Forelimb muscle (tissue), 1 donor: ENCODE results near the gene FLCN. TPM values are rescaled to one million over a fixed set of nuclear protein-coding genes. Genes with fewer than 3 reads are reported as not detected.

ENCODE experiments used
- DNase-seq: peaks from one replicate; pipeline ENCODE4 v3.0.0-alpha.2; 2013; ENCODE audit warnings: low read depth
- polyA plus RNA-seq: library from polyadenylated mRNA; unstranded; fragments of 120-200 nt; gene quantifications from one replicate; pipeline ENCODE4 v1.2.1, GENCODE V29; 2013; ENCODE audit not compliant: insufficient read length

The FLCN gene
- polyA plus RNA-seq, 1 donor, result 25.4 TPM

DNA sequence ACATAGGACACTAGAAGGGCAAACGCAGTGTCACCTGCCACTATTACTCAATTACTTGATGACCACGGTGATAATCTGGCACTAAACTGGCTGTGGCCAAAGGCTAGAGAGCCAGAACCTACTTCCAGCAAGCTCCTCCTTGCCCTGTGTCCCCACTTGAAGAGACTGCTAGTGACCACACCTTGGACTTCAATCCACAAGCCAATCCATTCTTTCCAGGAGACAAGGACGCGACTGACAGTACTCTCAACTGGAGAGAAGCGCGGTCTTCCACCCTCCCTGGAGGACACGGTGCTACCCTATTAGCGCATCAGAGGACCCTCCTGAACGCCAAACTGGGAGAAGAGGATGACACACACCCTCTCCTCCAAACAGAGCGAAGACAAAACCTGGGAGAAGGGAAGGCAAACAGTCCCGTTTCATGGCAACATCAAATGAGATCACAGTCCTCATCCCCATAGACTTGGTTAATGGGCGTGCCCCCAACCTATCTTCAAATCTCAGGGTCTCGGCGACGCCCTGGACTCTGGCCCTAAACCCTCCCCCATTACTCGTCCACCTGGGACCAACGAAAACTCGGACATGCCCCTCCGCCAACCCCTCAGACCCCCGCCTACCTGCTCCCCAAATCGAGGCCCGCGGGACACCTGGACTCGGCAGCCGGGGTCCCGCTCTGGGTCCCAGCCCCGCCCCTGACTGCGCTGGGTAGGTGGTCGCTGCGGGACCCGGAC lies 508 bp downstream of the FLCN start:
- DNase-seq, result no peak

- DNase-seq, result no peak
Measured at GRCh38 chr17:17235212-17236174, 1.5 kb downstream of the FLCN start.

DNA sequence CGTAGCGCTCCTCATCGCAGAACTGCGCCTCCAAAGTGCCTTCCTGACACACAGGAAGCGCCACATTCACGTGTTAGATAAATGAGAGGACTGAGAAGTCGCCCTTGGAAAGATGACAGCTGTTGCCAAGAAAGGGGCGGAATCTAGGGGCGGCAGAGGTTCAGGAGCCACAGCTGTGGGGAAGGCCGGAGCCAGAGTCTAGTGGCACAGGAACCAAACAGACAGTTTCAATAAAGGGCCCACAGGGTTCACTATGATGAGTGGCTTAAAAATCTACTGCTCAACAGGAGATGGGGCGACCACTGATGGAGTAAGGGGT lies 4.7 kb downstream of the FLCN start:
- DNase-seq, result no peak

GRCh38 chr17:17231621-17232302 lies 5.2 kb downstream of the FLCN start:
- DNase-seq, result no peak

- DNase-seq, result no peak
Measured at GRCh38 chr17:17229416-17230384, 7.3 kb downstream of the FLCN start.

- no peak for DNase-seq
Measured at GRCh38 chr17:17228521-17229279, 8.3 kb downstream of the FLCN start.

DNA sequence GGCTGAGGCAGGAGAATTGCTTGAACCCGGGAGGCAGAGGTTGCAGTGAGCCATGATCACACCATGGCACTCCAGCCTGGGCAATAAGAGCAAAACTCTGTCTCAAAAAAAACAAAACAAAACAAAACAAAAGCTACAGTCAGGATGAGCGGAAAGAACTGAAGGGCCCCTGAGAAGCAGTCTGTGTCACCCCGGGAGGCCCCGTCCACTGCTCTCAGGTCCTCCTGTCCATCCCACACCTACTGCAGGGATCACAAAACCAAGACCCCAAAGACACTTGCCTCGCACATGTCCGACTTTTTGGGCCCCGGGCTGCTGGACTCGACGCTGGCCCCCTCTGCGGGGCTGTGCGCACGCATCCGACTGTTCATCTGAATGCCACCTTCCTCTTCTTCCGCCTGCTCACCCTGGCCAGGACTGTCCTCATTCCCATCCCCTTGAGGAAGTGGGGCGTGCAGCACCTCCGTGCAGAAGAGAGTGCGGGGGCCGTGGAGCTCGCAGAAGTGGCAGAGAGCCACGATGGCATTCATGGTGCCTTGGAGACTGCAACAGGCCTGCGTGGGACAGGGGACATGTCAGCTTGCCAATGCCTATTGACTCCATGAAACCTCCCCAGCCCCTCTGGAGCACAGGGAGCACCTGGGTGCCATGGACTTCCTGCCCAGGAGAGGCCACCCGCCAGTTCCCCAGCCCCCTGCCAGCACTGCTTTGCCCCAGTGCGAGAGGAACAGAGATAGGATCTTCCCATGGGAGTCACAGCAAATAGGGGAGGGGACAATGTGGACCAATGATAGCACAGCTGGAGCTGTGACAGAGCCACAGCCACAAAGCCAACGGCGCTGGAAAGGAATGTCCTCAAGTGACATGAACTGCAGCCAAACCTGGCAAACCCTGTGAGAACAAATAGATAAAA lies 9.1 kb downstream of the FLCN start:
- no peak for DNase-seq

DNA sequence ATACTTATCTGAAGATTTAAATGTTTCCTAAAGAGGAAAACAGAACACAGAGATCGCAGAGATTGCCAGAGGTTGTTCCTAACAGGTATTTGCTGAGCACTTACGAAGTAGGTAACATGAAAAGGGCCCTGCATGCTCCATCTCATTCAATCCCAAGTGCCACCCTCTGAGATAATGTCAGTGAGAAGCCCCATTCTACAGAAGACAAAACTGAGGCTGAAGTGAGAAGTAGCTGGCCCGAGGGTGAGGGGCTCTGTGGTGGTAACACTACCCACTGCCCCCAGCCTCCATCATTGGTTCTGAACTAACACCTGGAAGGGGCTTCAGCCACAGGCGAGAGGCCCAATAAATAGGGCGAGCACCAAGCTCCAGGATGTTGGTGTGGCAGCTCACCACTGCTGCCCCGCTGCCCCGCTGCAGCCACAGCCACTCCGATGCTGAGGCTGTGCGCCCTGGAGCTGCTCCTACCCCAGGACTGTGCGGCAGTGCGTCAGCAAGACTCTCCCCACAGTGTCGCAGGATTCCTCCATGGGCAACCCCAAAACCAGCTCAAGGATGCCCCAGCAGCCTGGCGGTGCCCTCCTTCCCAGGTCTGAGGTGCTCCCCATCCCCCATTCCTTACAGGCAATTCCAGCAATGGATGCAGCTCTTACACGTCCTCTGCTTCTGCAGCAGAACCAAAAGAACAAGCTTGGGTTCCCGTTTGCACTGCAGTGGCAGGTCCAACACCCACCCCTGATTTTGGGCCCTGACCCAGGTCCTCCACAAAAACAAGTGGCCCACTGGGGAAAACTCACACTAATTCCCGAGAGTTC lies 10.3 kb downstream of the FLCN start:
- no peak for DNase-seq

DNA sequence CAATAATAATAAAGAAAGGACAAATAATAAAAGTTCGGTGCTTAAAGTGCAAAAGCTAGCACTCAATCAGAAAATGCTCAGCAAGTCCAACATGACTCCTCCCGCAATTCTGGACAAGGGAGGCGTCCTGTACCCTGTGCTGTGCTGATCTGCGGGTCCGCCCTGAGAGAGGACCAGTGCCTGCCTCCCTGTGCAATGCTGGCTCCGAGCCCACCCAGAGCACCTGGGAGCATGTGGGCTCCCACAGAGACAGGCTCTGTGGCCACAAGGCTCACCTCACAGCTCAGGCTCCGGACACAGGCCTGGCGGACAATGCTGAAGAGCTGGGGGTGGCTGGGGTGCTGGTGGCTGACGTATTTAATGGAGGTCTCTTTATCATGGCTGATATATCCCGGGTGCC lies 11.1 kb downstream of the FLCN start:
- no peak for DNase-seq

DNA sequence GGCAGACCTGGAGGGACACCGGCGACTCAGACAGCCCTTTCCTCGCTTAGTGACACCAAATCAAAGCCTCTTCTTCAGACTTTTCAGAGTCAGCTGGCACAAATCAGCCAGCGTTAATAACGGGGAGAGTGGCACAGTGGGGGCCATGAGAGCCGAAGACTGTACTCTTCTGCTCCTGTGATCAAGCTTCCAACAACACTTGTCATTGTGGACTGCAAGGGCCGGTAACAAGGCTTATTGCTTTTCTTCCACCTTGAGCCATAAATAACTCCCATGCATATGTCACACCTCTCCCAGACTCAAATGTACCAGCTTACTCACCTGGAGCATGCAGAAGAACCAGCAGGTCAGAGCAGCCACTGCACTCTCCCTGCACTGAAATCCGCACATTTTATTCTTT lies 12.8 kb downstream of the FLCN start:
- DNase-seq, result no peak

DNA sequence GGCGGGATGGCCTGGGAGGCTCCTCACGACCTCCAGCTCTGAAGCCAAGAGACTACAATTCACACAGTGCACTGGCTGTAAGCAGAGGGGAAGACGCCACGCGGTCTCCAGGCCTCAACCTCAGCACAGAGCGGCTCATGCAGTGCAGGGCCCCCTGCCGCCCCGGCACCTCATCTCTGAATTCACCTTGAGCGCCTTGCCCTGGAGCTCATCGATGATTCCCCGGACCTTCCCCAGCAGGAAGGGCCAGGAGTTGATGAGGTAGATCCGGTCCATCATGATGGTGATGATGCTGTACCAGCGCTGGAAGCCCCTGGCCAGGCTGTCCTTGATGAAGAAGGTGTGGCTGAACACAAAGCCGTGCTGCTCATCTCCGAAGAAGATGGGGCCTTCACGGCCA lies 13.2 kb downstream of the FLCN start:
- no peak for DNase-seq

GRCh38 chr17:17221329-17221728 lies 15.6 kb downstream of the FLCN start:
- no peak for DNase-seq

GRCh38 chr17:17220529-17220928 lies 16.4 kb downstream of the FLCN start:
- DNase-seq, result no peak

DNA sequence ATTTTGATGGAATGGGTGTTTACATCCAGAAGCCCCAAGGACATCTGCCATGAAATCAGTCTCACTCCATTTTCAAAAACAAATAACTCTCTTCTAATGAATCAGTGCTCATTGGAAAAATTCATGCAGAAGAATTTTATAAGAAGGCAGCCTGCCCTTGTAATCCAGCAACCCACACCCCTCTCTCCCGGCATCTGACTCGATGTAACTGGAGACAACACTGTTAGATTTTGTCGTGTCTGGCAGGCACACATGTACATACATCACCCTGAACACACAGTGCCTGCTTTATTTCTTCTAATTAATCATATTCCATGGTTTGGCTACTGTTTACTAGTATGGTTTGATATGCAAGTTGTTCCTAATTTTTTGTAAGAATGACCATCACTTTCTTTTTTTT lies 19.0 kb downstream of the FLCN start:
- DNase-seq, result no peak

DNA sequence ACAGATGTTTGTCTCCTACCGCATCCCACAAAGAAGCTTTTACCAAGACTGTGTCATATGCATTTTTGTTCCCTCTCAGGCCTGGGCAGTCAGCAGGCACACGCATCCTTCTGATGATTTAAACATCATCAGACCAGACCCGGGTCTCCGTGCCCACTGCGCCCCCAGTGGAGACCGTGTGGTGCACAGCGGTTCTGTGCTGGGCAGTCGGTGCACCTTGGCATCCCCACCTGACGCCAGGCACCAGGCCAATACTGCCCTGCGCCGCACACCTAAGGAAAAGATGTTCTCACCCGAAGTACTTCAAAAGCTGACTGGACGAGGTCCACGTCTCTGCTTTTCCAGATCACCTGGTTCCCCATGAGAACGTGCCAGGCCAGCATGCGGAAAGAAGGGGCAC lies 20.2 kb downstream of the FLCN start:
- no peak for DNase-seq

- DNase-seq, result no peak
Measured at GRCh38 chr17:17216236-17216635, 20.7 kb downstream of the FLCN start.

GRCh38 chr17:17215575-17215974 lies 21.4 kb downstream of the FLCN start:
- no peak for DNase-seq

- DNase-seq, result no peak
Measured at GRCh38 chr17:17214646-17215436, 22.1 kb downstream of the FLCN start.
